Forelimb muscle (tissue), 1 donor: Measurements from ENCODE around the gene ZNF888. TPM values are rescaled to one million over a fixed set of nuclear protein-coding genes. Genes with fewer than 3 reads are reported as not detected.
"Not testable (repeated sequence)": the region's sequence is repeated elsewhere in the genome, so short reads cannot be mapped to it uniquely, and the experiment has no call there.

Source experiments
- DNase-seq: peaks from one replicate; pipeline ENCODE4 v3.0.0-alpha.2; 2013; ENCODE audit warnings: low read depth
- polyA plus RNA-seq: library from polyadenylated mRNA; unstranded; fragments of 120-200 nt; gene quantifications from one replicate; pipeline ENCODE4 v1.2.1, GENCODE V29; 2013; ENCODE audit not compliant: insufficient read length

Gene ZNF888
- polyA plus RNA-seq, 1 donor = 3.3 TPM

GRCh38 chr19:52880895-52881389 is 42.3 kb downstream of the ZNF888 start:
- DNase-seq = no peak

- not testable (repeated sequence) for DNase-seq
These were observed 50.2 kb downstream of the ZNF888 start for GRCh38 chr19:52872996-52873395.

GRCh38 chr19:52871466-52871865 is 51.8 kb downstream of the ZNF888 start:
- DNase-seq = no peak

GRCh38 chr19:52868031-52868430 is 55.2 kb downstream of the ZNF888 start:
- DNase-seq = not testable (repeated sequence)

- DNase-seq = peak; percentile 13
These were observed 65.6 kb downstream of the ZNF888 start, which contains the start of gene ZNF468 for GRCh38 chr19:52857378-52858191. TSS of gene ZNF468 (minus strand) at chr19:52857619. CDS start at chr19:52854272, 3,347 bp downstream.

- DNase-seq = not testable (repeated sequence)
These were observed 66.5 kb downstream of the ZNF888 start for GRCh38 chr19:52856540-52857377.

Other genes starting within 250 kb of the ZNF888 start
- 6.7 TPM for gene ZNF611, start 188.4 kb downstream of the ZNF888 start, polyA plus RNA-seq
- gene ZNF600, start 136.6 kb downstream of the ZNF888 start, polyA plus RNA-seq = 2.7 TPM
- gene ZNF28, start 101.8 kb downstream of the ZNF888 start, polyA plus RNA-seq = 8.2 TPM
- 17.3 TPM for gene ZNF468, start 65.8 kb downstream of the ZNF888 start, polyA plus RNA-seq
- gene ZNF320, start 25.8 kb downstream of the ZNF888 start, polyA plus RNA-seq = 21.6 TPM
- 6.6 TPM for gene ZNF816, start 39.5 kb upstream of the ZNF888 start, polyA plus RNA-seq
- gene ERVV-1, start 90.5 kb upstream of the ZNF888 start, polyA plus RNA-seq = not detected
- not detected for gene ERVV-2, start 121.3 kb upstream of the ZNF888 start, polyA plus RNA-seq
- gene ZNF160, start 180.0 kb upstream of the ZNF888 start, polyA plus RNA-seq = 19.4 TPM
- gene ZNF415, start 209.5 kb upstream of the ZNF888 start, polyA plus RNA-seq = 10.4 TPM
- gene ZNF347, start 235.6 kb upstream of the ZNF888 start, polyA plus RNA-seq = 6.9 TPM